HG02938 (cell line): ENCODE results near the gene ST7.

ENCODE experiments used
- ATAC-seq: cut with Tn5 transposase; IDR thresholded peaks from one replicate; pipeline ENCODE4 v1.9.1; 2021; ENCODE audit warnings: mild to moderate bottlenecking, moderate library complexity; ENCODE audit not compliant: unreplicated experiment

The ST7 gene

GRCh38 chr7:117145333-117145732 is 192.0 kb downstream of the ST7 start:
- ATAC-seq = no peak

- no peak for ATAC-seq
These were observed 192.8 kb downstream of the ST7 start for GRCh38 chr7:117146059-117146458.

- no peak for ATAC-seq
These were observed 193.2 kb downstream of the ST7 start for GRCh38 chr7:117146511-117146910.

- ATAC-seq = no peak
These were observed 195.7 kb downstream of the ST7 start for GRCh38 chr7:117148971-117149370.

- ATAC-seq = no peak
These were observed 196.4 kb downstream of the ST7 start for GRCh38 chr7:117149692-117150091.

GRCh38 chr7:117152213-117153007 is 199.1 kb downstream of the ST7 start:
- no peak for ATAC-seq

- no peak for ATAC-seq
These were observed 199.8 kb downstream of the ST7 start for GRCh38 chr7:117153016-117153545.

GRCh38 chr7:117154721-117155120 is 201.4 kb downstream of the ST7 start:
- no peak for ATAC-seq

- no peak for ATAC-seq
These were observed 202.4 kb downstream of the ST7 start for GRCh38 chr7:117155694-117156093.

- no peak for ATAC-seq
These were observed 204.2 kb downstream of the ST7 start for GRCh38 chr7:117157241-117158209.

GRCh38 chr7:117158941-117159697 is 205.8 kb downstream of the ST7 start:
- ATAC-seq = no peak

- no peak for ATAC-seq
These were observed 209.8 kb downstream of the ST7 start for GRCh38 chr7:117163101-117163500.

GRCh38 chr7:117164620-117165019 is 211.3 kb downstream of the ST7 start:
- no peak for ATAC-seq

- no peak for ATAC-seq
These were observed 212.4 kb downstream of the ST7 start for GRCh38 chr7:117165656-117166055.

GRCh38 chr7:117169907-117170306 is 216.6 kb downstream of the ST7 start:
- no peak for ATAC-seq

GRCh38 chr7:117171106-117171505 is 217.8 kb downstream of the ST7 start:
- no peak for ATAC-seq

GRCh38 chr7:117172283-117172682 is 219.0 kb downstream of the ST7 start:
- no peak for ATAC-seq

GRCh38 chr7:117173035-117173770 is 219.9 kb downstream of the ST7 start:
- no peak for ATAC-seq

GRCh38 chr7:117176206-117176605 is 222.9 kb downstream of the ST7 start:
- ATAC-seq = no peak

GRCh38 chr7:117178600-117178999 is 225.3 kb downstream of the ST7 start:
- no peak for ATAC-seq
